HL-60 (cell line): Measurements from ENCODE around the gene PAPOLB.

Experiments
- GABPA ChIP-seq: IDR thresholded peaks from 2 replicates; pipeline ENCODE4 v1.6.1; 2012; ENCODE audit warnings: low read depth
- POLR2AphosphoS5 ChIP-seq: IDR thresholded peaks from 2 replicates; pipeline ENCODE4 v1.6.1; 2012; ENCODE audit warnings: low read depth
- REST ChIP-seq: IDR thresholded peaks from 2 replicates; pipeline ENCODE4 v1.6.1; 2012; ENCODE audit warnings: low read depth; ENCODE audit not compliant: insufficient replicate concordance
- SPI1 ChIP-seq: IDR thresholded peaks from 2 replicates; pipeline ENCODE4 v1.6.1; 2012; ENCODE audit warnings: low read depth, mild to moderate bottlenecking, borderline replicate concordance
- TF ChIP-seq, protein P1 (sequence below): IDR thresholded peaks from one replicate; pipeline ENCODE4 v1.5.1; 2011; ENCODE audit warnings: low read length, control low read depth, inconsistent platforms; ENCODE audit not compliant: insufficient read depth

- TF ChIP-seq, protein P1, sequence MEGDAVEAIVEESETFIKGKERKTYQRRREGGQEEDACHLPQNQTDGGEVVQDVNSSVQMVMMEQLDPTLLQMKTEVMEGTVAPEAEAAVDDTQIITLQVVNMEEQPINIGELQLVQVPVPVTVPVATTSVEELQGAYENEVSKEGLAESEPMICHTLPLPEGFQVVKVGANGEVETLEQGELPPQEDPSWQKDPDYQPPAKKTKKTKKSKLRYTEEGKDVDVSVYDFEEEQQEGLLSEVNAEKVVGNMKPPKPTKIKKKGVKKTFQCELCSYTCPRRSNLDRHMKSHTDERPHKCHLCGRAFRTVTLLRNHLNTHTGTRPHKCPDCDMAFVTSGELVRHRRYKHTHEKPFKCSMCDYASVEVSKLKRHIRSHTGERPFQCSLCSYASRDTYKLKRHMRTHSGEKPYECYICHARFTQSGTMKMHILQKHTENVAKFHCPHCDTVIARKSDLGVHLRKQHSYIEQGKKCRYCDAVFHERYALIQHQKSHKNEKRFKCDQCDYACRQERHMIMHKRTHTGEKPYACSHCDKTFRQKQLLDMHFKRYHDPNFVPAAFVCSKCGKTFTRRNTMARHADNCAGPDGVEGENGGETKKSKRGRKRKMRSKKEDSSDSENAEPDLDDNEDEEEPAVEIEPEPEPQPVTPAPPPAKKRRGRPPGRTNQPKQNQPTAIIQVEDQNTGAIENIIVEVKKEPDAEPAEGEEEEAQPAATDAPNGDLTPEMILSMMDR, result no peak
- TF ChIP-seq POLR2AphosphoS5, result no peak
- TF ChIP-seq SPI1, result no peak
- TF ChIP-seq REST, result no peak
- TF ChIP-seq GABPA, result no peak
These were observed 52.7 kb downstream of the PAPOLB start for GRCh38 chr7:4809091-4809591.
